Loucy (cell line): ENCODE data around the gene ZBTB20.

Experiments used
- CTCF ChIP-seq: fragments of 200-600 bp; sonication (generic); conservative IDR thresholded peaks from 2 replicates; pipeline ENCODE4 v1.5.1; 2014; ENCODE audit warnings: mild to moderate bottlenecking, antibody characterized with exemption, low read length
- EZH2phosphoT487 ChIP-seq: fragments of 200-600 bp; IDR thresholded peaks from 2 replicates; pipeline ENCODE4 v1.6.1; 2018; ENCODE audit warnings: antibody characterized with exemption, mild to moderate bottlenecking, moderate library complexity, borderline replicate concordance

GRCh38 chr3:114510201-114510600 lies 636.9 kb downstream of the ZBTB20 start:
- no peak for TF ChIP-seq CTCF
- no peak for TF ChIP-seq EZH2phosphoT487
